Muscle of arm (tissue), 12 donors: Measurements from ENCODE around the gene GPR65. TPM values are rescaled to one million over a fixed set of nuclear protein-coding genes. Genes with fewer than 3 reads are reported as not detected.
"Not testable (repeated sequence)": the region's sequence is repeated elsewhere in the genome, so short reads cannot be mapped to it uniquely, and the experiment has no call there.

Source experiments
- DNase-seq: peaks from one replicate; pipeline ENCODE4 v3.0.0-alpha.2; 2013
- polyA plus RNA-seq, 12 donors: library from polyadenylated mRNA; unstranded; fragments of 120-200 nt; gene quantifications; one replicate each; pipeline ENCODE4 v1.2.1, GENCODE V29; 2013; ENCODE audit not compliant: insufficient read length in 12 of 12

GPR65 gene
- polyA plus RNA-seq, 12 donors: 0.24 to 1.3 (median 0.45) TPM; not detected in 2

- no peak for DNase-seq
These were observed 1.5 kb upstream of the GPR65 start for GRCh38 chr14:88003425-88003824.

- DNase-seq: no peak
These were observed 364 bp upstream of the GPR65 start for GRCh38 chr14:88004506-88005036.

- no peak for DNase-seq
These were observed 1.3 kb downstream of the GPR65 start for GRCh38 chr14:88005978-88006851.

GRCh38 chr14:88007608-88008007 lies 2.7 kb downstream of the GPR65 start:
- no peak for DNase-seq

- DNase-seq: no peak
These were observed 3.3 kb downstream of the GPR65 start for GRCh38 chr14:88008039-88008742.

- DNase-seq: no peak
These were observed 4.6 kb downstream of the GPR65 start for GRCh38 chr14:88009486-88009885.

- DNase-seq: no peak
These were observed 5.4 kb downstream of the GPR65 start for GRCh38 chr14:88010331-88010730.

- DNase-seq: no peak
These were observed 7.6 kb downstream of the GPR65 start for GRCh38 chr14:88012495-88012894.

GRCh38 chr14:88013750-88014349 lies 8.9 kb downstream of the GPR65 start:
- peak; percentile 52 for DNase-seq

- no peak for DNase-seq
These were observed 11.8 kb downstream of the GPR65 start for GRCh38 chr14:88016768-88017167.

GRCh38 chr14:88017535-88017934 lies 12.6 kb downstream of the GPR65 start:
- DNase-seq: no peak

GRCh38 chr14:88023658-88024187 lies 18.8 kb downstream of the GPR65 start:
- no peak for DNase-seq

- DNase-seq: not testable (repeated sequence)
These were observed 19.5 kb downstream of the GPR65 start for GRCh38 chr14:88024252-88025086.

GRCh38 chr14:88025313-88025712 lies 20.4 kb downstream of the GPR65 start:
- DNase-seq: no peak

GRCh38 chr14:88026890-88027289 lies 22.0 kb downstream of the GPR65 start:
- no peak for DNase-seq

- DNase-seq: no peak
These were observed 24.6 kb downstream of the GPR65 start for GRCh38 chr14:88029500-88029899.

- no peak for DNase-seq
These were observed 25.1 kb downstream of the GPR65 start for GRCh38 chr14:88030079-88030478.

GRCh38 chr14:88030892-88031291 lies 26.0 kb downstream of the GPR65 start:
- DNase-seq: no peak

GRCh38 chr14:88032373-88032772 lies 27.4 kb downstream of the GPR65 start:
- DNase-seq: no peak

GRCh38 chr14:88034076-88034475 lies 29.1 kb downstream of the GPR65 start:
- no peak for DNase-seq

- no peak for DNase-seq
These were observed 31.5 kb downstream of the GPR65 start for GRCh38 chr14:88036422-88036821.
